ENCODE measurements around the gene UBL3. TPM values are rescaled to one million over a fixed set of nuclear protein-coding genes. Genes with fewer than 3 reads are reported as not detected.

The UBL3 gene
- total and polyA plus RNA-seq, 3 experiments from 2014 or later = 15.0 to 37.0 (median 15.2) TPM

- H3K36me3 Mint-ChIP-seq = peaks cover 0 to 2% (median 0%) of the 10 kb centered on the region in 3 donors
- POLR2A ChIA-PET = no interaction called here
- no peaks in the 10 kb centered on the region for H3K9me3 ChIP-seq (ENCODE audit: low read length)
- DNase-seq = no peak
- no peak overlapping the region for H3K4me3 Mint-ChIP-seq
- H3K4me1 Mint-ChIP-seq = peaks cover 48 to 81% (median 80%) of the 10 kb centered on the region in 3 donors
- no peaks in the 10 kb centered on the region for H3K9me3 Mint-ChIP-seq
- no peak overlapping the region for H3K27ac Mint-ChIP-seq
- no peaks in the 10 kb centered on the region for H3K36me3 ChIP-seq (ENCODE audit: insufficient read depth, low read length)
- H3K27ac ChIP-seq (ENCODE audit: low read depth, low read length) = no peak overlapping the region
- no peaks in the 10 kb centered on the region for H3K27me3 ChIP-seq (ENCODE audit: insufficient read depth, low read length, poor library complexity, severe bottlenecking)
- CTCF ChIA-PET = interaction anchor here (3.2 kb wide), 1 partner anchor 323 kb away, joined by 10 read pairs; no protein-coding TSS in a partner anchor
- no peak overlapping the region for H3K4me3 ChIP-seq (ENCODE audit: low read length)
- H3K27me3 Mint-ChIP-seq = no peaks in the 10 kb centered on the region
- no peaks in the 10 kb centered on the region for H3K4me1 ChIP-seq (ENCODE audit: insufficient read depth, low read length)
Observed at GRCh38 chr13:29791997-29792780, 58.2 kb downstream of the UBL3 start.

DNA sequence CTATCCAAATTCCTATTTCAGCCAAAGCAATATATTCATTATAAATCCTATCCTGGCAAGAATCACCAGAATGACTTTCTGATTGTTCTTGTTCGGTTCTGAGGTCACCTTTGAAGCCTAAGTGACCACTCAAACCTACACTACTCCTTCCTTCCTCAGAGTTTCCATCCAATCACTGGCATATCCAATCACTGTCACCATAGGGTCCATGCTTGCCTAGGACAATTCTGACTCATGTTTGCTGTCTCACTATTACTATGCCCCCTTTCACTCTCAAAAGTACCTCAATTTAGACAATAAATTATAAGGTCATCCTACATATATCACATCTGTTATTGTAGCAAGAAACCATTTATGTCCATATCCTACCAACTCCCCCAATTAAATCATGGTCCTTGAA, 58.9 kb downstream of the UBL3 start:
- Mint-ChIP-seq H3K9me3 (no peaks in the 10 kb centered on the region), H3K4me1 (peaks cover 43 to 77% (median 74%) of the 10 kb centered on the region in 3 donors), H3K36me3 (peaks cover 0 to under 1% (median 0%) of the 10 kb centered on the region in 3 donors), H3K27ac (no peak overlapping the region), H3K27me3 (no peaks in the 10 kb centered on the region), H3K4me3 (no peak overlapping the region)
- Histone ChIP-seq H3K36me3 (ENCODE audit: insufficient read depth, low read length) (no peaks in the 10 kb centered on the region), H3K4me3 (ENCODE audit: low read length) (no peak overlapping the region), H3K4me1 (ENCODE audit: insufficient read depth, low read length) (no peaks in the 10 kb centered on the region), H3K27me3 (ENCODE audit: insufficient read depth, low read length, poor library complexity, severe bottlenecking) (no peaks in the 10 kb centered on the region), H3K9me3 (ENCODE audit: low read length) (no peaks in the 10 kb centered on the region), H3K27ac (ENCODE audit: low read depth, low read length) (no peak overlapping the region)
- no peak for DNase-seq
- ChIA-PET POLR2A (no interaction called here), CTCF (interaction anchor here (3.2 kb wide), 1 partner anchor 324 kb away, joined by 10 read pairs; no protein-coding TSS in a partner anchor)

GRCh38 chr13:29786698-29787097, 63.7 kb downstream of the UBL3 start:
- peaks cover 49 to 89% (median 76%) of the 10 kb centered on the region in 3 donors for H3K4me1 Mint-ChIP-seq
- H3K4me3 Mint-ChIP-seq = no peak overlapping the region
- no peak overlapping the region for H3K27ac Mint-ChIP-seq
- ChIA-PET CTCF (interaction anchor here (1.2 kb wide), 1 partner anchor 328 kb away, joined by 4 read pairs; no protein-coding TSS in a partner anchor), POLR2A (no interaction called here)
- H3K27me3 Mint-ChIP-seq = no peaks in the 10 kb centered on the region
- no peaks in the 10 kb centered on the region for H3K36me3 ChIP-seq (ENCODE audit: insufficient read depth, low read length)
- no peaks in the 10 kb centered on the region for H3K9me3 Mint-ChIP-seq
- no peak overlapping the region for H3K27ac ChIP-seq (ENCODE audit: low read depth, low read length)
- H3K36me3 Mint-ChIP-seq = no peaks in the 10 kb centered on the region
- DNase-seq = no peak
- H3K9me3 ChIP-seq (ENCODE audit: low read length) = no peaks in the 10 kb centered on the region
- H3K4me3 ChIP-seq (ENCODE audit: low read length) = no peak overlapping the region
- no peaks in the 10 kb centered on the region for H3K4me1 ChIP-seq (ENCODE audit: insufficient read depth, low read length)
- no peaks in the 10 kb centered on the region for H3K27me3 ChIP-seq (ENCODE audit: insufficient read depth, low read length, poor library complexity, severe bottlenecking)

DNA sequence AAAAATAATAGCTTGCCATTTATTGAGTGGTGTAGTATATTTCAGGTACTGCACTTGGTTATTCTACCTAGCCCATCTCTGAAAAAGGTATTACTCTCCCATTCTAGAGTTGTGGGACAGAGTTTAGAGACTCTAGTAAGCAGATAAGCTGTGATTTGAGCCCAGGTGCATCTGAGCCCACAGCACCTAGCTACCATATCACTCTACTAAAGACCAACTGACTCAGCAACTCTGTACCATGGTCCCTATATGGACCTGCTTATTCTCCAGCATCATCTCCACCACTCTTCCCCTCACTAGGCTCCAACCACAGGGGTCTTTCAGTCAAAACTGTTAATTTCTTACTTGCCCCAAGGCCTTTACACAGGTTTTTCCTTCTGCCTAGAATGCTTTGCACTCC, 64.4 kb downstream of the UBL3 start:
- DNase-seq = no peak
- H3K27me3 ChIP-seq (ENCODE audit: insufficient read depth, low read length, poor library complexity, severe bottlenecking) = no peaks in the 10 kb centered on the region

DNA sequence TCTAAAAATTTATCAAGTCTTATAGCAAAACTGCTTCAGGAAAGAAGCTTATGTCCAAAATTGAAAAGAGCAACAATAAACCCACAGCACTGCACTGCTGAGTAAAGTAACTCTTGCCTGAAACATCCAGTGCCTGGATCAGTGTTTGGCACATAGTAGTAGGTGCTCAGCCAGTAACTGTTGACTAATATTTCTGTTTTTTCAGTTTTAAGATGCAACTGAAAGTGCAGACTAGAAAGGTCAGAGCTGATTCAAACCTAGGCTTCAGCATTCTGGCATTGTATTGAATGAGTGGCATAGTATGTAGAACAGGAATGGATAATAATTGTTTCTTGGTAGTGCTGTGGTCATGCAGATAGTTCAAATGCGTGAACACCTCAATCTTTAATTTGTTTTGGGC, 67.6 kb downstream of the UBL3 start:
- ChIA-PET CTCF (interaction anchor here (1.2 kb wide), 1 partner anchor 332 kb away, joined by 3 read pairs; no protein-coding TSS in a partner anchor), POLR2A (no interaction called here)
- H3K27me3 Mint-ChIP-seq = no peaks in the 10 kb centered on the region
- no peak overlapping the region for H3K27ac ChIP-seq (ENCODE audit: low read depth, low read length)
- no peak overlapping the region for H3K4me3 ChIP-seq (ENCODE audit: low read length)
- no peaks in the 10 kb centered on the region for H3K36me3 Mint-ChIP-seq
- H3K4me1 Mint-ChIP-seq = peaks cover 38 to 72% (median 64%) of the 10 kb centered on the region in 3 donors
- DNase-seq = no peak
- H3K36me3 ChIP-seq (ENCODE audit: insufficient read depth, low read length) = no peaks in the 10 kb centered on the region
- no peaks in the 10 kb centered on the region for H3K9me3 Mint-ChIP-seq
- peak overlapping the region in 1 of 8 donors; percentile 63 for H3K27ac Mint-ChIP-seq
- no peaks in the 10 kb centered on the region for H3K9me3 ChIP-seq (ENCODE audit: low read length)
- no peak overlapping the region for H3K4me3 Mint-ChIP-seq
- no peaks in the 10 kb centered on the region for H3K27me3 ChIP-seq (ENCODE audit: insufficient read depth, low read length, poor library complexity, severe bottlenecking)
- no peaks in the 10 kb centered on the region for H3K4me1 ChIP-seq (ENCODE audit: insufficient read depth, low read length)

More for the DNA sequence above, 64.4 kb downstream of the UBL3 start:
- ChIA-PET CTCF (interaction anchor here (1.2 kb wide), 1 partner anchor 329 kb away, joined by 4 read pairs; no protein-coding TSS in a partner anchor), POLR2A (no interaction called here)
- Histone ChIP-seq H3K4me3 (ENCODE audit: low read length) (no peak overlapping the region), H3K36me3 (ENCODE audit: insufficient read depth, low read length) (no peaks in the 10 kb centered on the region), H3K27ac (ENCODE audit: low read depth, low read length) (no peak overlapping the region), H3K9me3 (ENCODE audit: low read length) (no peaks in the 10 kb centered on the region), H3K4me1 (ENCODE audit: insufficient read depth, low read length) (no peaks in the 10 kb centered on the region)
- peaks cover 44 to 86% (median 74%) of the 10 kb centered on the region in 3 donors for H3K4me1 Mint-ChIP-seq
- H3K27ac Mint-ChIP-seq = peak overlapping the region in 4 of 8 donors; percentile 5 to 61 (median 48)
- no peaks in the 10 kb centered on the region for H3K9me3 Mint-ChIP-seq
- H3K4me3 Mint-ChIP-seq = no peak overlapping the region
- no peaks in the 10 kb centered on the region for H3K36me3 Mint-ChIP-seq
- H3K27me3 Mint-ChIP-seq = no peaks in the 10 kb centered on the region

DNA sequence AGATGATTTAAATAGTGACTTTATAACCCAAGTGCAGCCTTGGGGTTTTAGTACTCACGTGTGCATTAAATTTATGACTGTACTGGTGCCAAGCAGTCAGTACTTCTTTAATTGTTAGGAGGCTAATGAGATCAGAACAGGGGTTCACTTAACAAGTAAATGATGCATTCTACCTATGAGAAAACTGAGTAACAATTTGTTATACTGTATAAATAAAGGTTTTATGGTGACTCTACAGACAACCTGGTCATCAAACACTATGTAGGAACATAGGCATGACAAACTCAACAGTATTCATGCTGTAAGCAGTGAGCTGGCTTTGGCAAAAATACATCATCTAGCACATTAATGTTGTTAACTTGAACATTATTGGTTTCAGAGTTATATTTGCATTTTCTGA, 75.6 kb downstream of the UBL3 start:
- no peak overlapping the region for H3K27ac Mint-ChIP-seq
- Histone ChIP-seq H3K36me3 (ENCODE audit: insufficient read depth, low read length) (no peaks in the 10 kb centered on the region), H3K27ac (ENCODE audit: low read depth, low read length) (no peak overlapping the region), H3K27me3 (ENCODE audit: insufficient read depth, low read length, poor library complexity, severe bottlenecking) (no peaks in the 10 kb centered on the region), H3K4me1 (ENCODE audit: insufficient read depth, low read length) (no peaks in the 10 kb centered on the region), H3K4me3 (ENCODE audit: low read length) (no peak overlapping the region), H3K9me3 (ENCODE audit: low read length) (no peaks in the 10 kb centered on the region)
- no peak for DNase-seq
- peaks cover 0 to 17% (median 2%) of the 10 kb centered on the region in 3 donors for H3K36me3 Mint-ChIP-seq
- H3K4me3 Mint-ChIP-seq = no peak overlapping the region
- CTCF ChIA-PET = interaction anchor here (0.9 to 9.0 kb wide), 2 partner anchors 147 to 338 kb away, joined by 3 to 193 read pairs; no protein-coding TSS in a partner anchor
- H3K9me3 Mint-ChIP-seq = no peaks in the 10 kb centered on the region
- H3K4me1 Mint-ChIP-seq = peaks cover 17 to 29% (median 28%) of the 10 kb centered on the region in 3 donors
- POLR2A ChIA-PET = no interaction called here
- no peaks in the 10 kb centered on the region for H3K27me3 Mint-ChIP-seq

DNA sequence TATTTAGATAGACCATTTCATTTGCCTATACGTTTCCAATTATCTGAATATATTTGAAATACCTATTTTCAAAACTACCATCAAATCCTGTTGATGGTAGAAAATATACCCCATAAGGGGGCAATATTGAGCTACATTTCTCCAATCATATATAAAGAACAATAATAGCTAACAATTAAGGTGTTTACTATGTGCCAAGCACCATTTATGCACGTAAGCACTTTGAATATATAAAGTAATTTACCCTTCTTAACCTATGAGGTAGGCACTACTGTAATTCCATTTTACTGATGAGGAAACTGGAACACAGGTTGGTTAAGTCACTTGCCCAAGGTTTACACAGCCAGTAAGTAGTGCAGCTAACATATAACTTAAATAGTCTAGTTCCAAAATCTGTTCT, 79.2 kb downstream of the UBL3 start:
- Mint-ChIP-seq H3K27me3 (no peaks in the 10 kb centered on the region), H3K27ac (no peak overlapping the region), H3K4me1 (peaks cover 9 to 12% (median 9%) of the 10 kb centered on the region in 3 donors), H3K9me3 (no peaks in the 10 kb centered on the region), H3K4me3 (no peak overlapping the region), H3K36me3 (peaks cover 0 to 42% (median 7%) of the 10 kb centered on the region in 3 donors)
- H3K9me3 ChIP-seq (ENCODE audit: low read length) = no peaks in the 10 kb centered on the region
- no peak overlapping the region for H3K4me3 ChIP-seq (ENCODE audit: low read length)
- no peaks in the 10 kb centered on the region for H3K36me3 ChIP-seq (ENCODE audit: insufficient read depth, low read length)
- ChIA-PET POLR2A (interaction anchor here (0.8 to 1.1 kb wide), 3 partner anchors 165 to 343 kb away, joined by 3 to 5 read pairs (median 4); no protein-coding TSS in a partner anchor), CTCF (interaction anchor here (0.7 to 9.0 kb wide), 19 partner anchors 8 to 386 kb away, joined by 3 to 193 read pairs (median 4); partner anchors contain the start of gene UBL3)
- DNase-seq = peak in 2 of 5 donors; percentile 39 to 51
- no peaks in the 10 kb centered on the region for H3K4me1 ChIP-seq (ENCODE audit: insufficient read depth, low read length)
- no peak overlapping the region for H3K27ac ChIP-seq (ENCODE audit: low read depth, low read length)
- no peaks in the 10 kb centered on the region for H3K27me3 ChIP-seq (ENCODE audit: insufficient read depth, low read length, poor library complexity, severe bottlenecking)

- ChIA-PET CTCF (interaction anchor here (2.3 kb wide), 1 partner anchor 348 kb away, joined by 6 read pairs; no protein-coding TSS in a partner anchor), POLR2A (interaction anchor here (0.6 kb wide), 1 partner anchor 14 kb away, joined by 3 read pairs; no protein-coding TSS in a partner anchor)
- no peak overlapping the region for H3K27ac Mint-ChIP-seq
- Histone ChIP-seq H3K4me1 (ENCODE audit: insufficient read depth, low read length) (no peaks in the 10 kb centered on the region), H3K27me3 (ENCODE audit: insufficient read depth, low read length, poor library complexity, severe bottlenecking) (no peaks in the 10 kb centered on the region), H3K4me3 (ENCODE audit: low read length) (no peak overlapping the region), H3K27ac (ENCODE audit: low read depth, low read length) (no peak overlapping the region), H3K36me3 (ENCODE audit: insufficient read depth, low read length) (no peaks in the 10 kb centered on the region), H3K9me3 (ENCODE audit: low read length) (no peaks in the 10 kb centered on the region)
- no peak for DNase-seq
- peaks cover 13 to 20% (median 17%) of the 10 kb centered on the region in 3 donors for H3K4me1 Mint-ChIP-seq
- H3K4me3 Mint-ChIP-seq = no peak overlapping the region
- H3K36me3 Mint-ChIP-seq = peaks cover 0 to 50% (median 9%) of the 10 kb centered on the region in 3 donors
- H3K9me3 Mint-ChIP-seq = no peaks in the 10 kb centered on the region
- no peaks in the 10 kb centered on the region for H3K27me3 Mint-ChIP-seq
Observed at GRCh38 chr13:29767006-29767405, 83.4 kb downstream of the UBL3 start.
